Measurements from ENCODE around the gene IKZF2.

The IKZF2 gene

GRCh38 chr2:212956665-212957607, 194.5 kb downstream of the IKZF2 start:
- DNase-seq (ENCODE audit: low spot score), result no peak

- no peak for DNase-seq (ENCODE audit: low spot score)
Measured at GRCh38 chr2:212953170-212953920, 198.1 kb downstream of the IKZF2 start.

- no peak for DNase-seq (ENCODE audit: low spot score)
Measured at GRCh38 chr2:212949786-212950185, 201.6 kb downstream of the IKZF2 start.

All from CD4-positive, alpha-beta T cell treated with Interleukin-6 at 100 ng/mL for 8 hours (primary cell).